ENCODE results near the gene RAB30.
A peak's percentile ranks its signal among the peaks of the same experiment; 100 is the strongest.
"Not testable (repeated sequence)": the region's sequence is repeated elsewhere in the genome, so short reads cannot be mapped to it uniquely, and the experiment has no call there.

Gene RAB30

DNA sequence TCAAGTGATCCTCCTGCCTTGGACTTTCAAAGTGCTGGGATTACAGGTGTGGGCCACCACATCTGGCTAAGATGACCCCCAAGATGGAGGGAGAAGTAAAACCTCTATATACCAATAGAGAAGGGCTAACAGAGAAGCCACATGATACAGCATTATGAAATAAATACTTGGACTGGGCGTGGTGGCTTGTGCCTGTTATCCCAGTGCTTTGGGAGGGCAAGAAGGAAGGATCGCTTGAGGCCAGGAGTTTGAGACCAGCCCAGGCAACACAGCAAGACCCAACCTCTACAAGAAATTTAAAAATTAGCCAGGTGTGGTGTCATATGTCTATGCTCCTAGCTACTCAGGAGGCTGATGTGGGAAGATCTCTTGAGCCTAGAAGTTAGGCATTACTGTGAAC is 61.7 kb downstream of the RAB30 start:
- no peak for DNase-seq (ENCODE audit: low spot score)

GRCh38 chr11:83009136-83009535 is 62.6 kb downstream of the RAB30 start:
- DNase-seq (ENCODE audit: low spot score), result not testable (repeated sequence)

DNA sequence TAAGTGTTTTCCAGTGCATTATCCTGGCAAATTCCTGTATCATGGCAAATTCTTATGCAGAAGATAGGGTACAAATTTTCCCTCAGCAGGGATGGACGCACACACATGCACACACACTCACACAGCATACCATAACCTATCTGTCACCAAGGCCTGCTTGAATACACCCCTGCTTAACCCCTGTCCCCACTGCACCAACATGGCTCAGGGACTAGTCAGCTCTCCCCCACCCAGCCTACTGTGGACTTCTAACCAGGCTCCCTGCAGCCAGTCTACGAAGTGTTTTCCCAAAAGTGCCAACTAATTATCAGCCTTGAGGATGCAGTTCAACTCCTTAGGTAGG is 63.1 kb downstream of the RAB30 start:
- DNase-seq (ENCODE audit: low spot score), result no peak

- DNase-seq (ENCODE audit: low spot score), result no peak
These were observed 63.7 kb downstream of the RAB30 start for GRCh38 chr11:83007909-83008580.

DNA sequence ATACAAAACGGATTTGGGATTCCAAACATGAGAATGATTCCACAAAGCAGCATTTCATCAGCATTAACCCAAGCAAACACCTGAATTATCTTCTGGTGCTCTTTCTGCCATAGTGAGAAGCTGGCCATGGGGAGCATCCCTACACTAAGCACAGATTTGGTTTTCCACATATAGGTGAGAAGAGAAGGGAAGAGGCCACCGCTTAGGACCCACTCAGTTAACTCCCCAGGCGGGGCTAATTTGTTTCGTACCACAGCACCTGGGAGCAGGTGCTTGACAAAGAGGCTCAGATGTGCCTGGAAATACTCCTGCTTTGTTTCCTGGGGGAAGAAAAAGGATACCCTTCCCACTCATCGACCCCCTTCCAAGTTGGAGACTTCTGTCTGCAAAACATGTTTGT is 64.2 kb downstream of the RAB30 start:
- DNase-seq (ENCODE audit: low spot score), result no peak

DNA sequence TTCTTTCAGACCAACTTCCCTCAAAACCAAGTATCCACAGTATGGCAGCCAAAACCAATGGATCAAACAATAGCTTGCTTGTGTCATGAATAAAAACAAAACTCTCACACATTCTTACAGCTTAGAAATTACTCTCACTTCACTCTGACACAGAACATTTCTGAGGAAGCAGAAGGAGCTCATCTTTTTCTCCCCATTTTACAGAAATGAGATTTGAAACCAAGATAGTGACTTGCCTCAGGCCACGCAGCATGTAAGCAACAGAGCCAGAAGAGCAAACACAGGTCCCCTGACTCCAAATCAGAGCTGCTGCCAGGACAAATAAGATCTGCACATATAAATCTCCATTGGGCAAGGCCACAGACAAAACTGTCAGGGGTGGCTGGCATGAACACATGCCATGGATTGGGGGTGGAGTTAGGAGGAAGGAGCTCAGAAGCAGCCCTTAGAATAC is 64.8 kb downstream of the RAB30 start:
- no peak for DNase-seq (ENCODE audit: low spot score)

GRCh38 chr11:83004746-83005556 is 66.7 kb downstream of the RAB30 start:
- no peak for DNase-seq (ENCODE audit: low spot score)

DNA sequence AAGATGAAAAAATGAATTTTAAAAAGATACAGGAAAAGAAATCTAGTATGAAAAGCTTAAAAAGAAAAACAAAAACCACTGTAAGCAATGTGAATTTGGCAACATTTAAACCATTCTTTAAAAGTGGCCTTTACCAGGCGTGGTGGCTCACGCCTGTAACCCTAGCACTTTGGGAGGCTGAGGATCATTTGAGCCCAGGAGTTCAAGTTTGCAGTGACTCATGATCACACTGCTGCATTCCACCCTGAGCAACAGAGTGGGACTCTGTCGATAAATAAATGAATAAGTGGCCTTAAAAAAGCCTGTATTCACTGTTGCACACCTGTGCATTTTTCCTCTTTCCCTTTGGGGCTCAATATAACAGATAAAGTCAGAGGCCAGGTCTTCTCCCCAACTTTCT is 69.2 kb downstream of the RAB30 start:
- DNase-seq (ENCODE audit: low spot score), result no peak

GRCh38 chr11:83002053-83002452 is 69.6 kb downstream of the RAB30 start:
- no peak for DNase-seq (ENCODE audit: low spot score)

DNA sequence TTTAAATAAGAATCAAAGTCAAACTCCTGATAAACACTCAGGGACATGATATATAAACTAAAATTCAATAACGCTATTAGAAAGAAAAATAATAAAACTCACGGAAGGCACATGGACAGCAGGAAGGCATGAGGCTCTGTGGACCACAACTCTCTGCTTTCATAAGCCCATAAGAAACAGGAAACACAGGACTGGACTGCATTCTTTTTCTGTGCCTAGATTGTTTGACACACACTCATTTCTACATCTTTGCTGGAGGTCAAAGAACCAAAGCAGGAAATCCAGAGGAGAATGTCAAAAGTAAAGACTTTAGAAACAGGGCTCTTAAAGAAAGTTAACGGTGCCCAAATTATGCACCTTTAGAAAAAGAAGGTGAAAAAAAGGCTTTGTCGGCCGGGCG is 71.3 kb downstream of the RAB30 start:
- DNase-seq (ENCODE audit: low spot score), result no peak

DNA sequence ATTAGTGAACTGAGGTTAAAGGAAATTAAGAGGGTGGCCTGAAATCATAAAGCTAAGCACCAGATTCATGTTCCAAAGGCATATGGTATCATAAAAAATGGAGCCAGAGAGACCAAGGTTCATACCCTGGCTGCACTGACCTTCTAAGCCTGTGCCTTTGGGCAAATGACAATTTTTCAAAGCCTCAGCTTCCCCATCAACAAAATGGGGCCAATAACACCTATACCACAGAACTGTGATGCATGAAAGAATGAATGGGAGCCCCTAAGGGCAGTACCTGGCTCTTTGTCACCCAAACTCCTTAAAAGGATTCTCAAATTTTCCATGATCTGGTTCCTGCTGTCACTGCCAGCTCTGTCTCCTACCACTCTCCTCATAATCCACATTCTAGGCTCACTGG is 72.5 kb downstream of the RAB30 start:
- no peak for DNase-seq (ENCODE audit: low spot score)

DNA sequence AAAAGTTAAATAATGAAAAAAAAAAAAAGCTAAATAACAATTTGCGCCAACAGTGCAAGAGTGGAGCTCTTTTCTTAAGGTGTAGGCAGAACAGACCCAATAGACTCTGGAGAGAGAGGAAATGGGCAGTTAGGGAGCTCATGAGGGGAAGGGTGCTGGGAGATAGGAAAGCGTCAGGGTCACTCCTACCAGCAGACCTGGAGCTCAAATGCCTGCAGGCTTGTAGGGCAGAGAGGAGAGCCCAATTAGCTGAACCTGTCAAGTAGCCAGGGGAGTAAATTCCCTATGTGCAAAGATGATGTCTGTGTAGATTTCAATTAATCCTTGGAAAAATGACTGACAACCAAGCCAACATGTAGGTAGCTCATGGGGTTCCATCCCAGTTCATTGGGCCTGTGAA is 73.0 kb downstream of the RAB30 start:
- DNase-seq (ENCODE audit: low spot score), result no peak

GRCh38 chr11:82996966-82997606 is 74.6 kb downstream of the RAB30 start:
- no peak for DNase-seq (ENCODE audit: low spot score)

GRCh38 chr11:82995754-82996398 is 75.8 kb downstream of the RAB30 start:
- DNase-seq (ENCODE audit: low spot score), result no peak

GRCh38 chr11:82995235-82995634 is 76.5 kb downstream of the RAB30 start:
- DNase-seq (ENCODE audit: low spot score), result no peak

DNA sequence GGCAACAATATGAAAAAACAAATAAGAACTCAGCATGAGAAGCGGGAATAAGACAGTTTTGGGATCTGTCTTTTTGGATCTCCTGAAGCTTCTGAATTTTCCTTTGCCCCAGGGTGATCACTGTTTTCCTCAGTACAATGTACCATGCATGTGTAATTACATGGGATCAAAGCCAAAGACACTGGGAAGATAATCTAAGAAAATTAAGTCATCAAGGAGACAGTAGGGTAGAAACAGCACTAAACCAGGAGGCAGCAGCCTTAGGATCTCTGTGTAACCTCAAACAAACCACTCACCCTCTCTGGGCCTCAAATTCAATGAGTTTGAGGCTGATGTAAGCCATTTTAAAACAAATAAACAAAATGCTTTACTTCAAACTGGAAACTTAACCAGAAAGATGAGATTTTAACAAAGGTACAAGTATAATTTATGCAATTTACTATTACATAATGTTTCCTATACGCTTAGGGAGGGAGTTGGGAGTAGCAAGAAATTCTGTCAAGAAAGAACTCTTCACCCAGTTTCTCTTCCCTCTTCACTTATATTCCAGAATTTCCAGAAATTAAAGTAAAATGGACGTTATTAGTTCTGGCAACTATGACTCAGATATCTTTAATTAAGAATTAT is 77.0 kb downstream of the RAB30 start:
- no peak for DNase-seq (ENCODE audit: low spot score)

GRCh38 chr11:82992223-82992622 is 79.5 kb downstream of the RAB30 start:
- no peak for DNase-seq (ENCODE audit: low spot score)

DNA sequence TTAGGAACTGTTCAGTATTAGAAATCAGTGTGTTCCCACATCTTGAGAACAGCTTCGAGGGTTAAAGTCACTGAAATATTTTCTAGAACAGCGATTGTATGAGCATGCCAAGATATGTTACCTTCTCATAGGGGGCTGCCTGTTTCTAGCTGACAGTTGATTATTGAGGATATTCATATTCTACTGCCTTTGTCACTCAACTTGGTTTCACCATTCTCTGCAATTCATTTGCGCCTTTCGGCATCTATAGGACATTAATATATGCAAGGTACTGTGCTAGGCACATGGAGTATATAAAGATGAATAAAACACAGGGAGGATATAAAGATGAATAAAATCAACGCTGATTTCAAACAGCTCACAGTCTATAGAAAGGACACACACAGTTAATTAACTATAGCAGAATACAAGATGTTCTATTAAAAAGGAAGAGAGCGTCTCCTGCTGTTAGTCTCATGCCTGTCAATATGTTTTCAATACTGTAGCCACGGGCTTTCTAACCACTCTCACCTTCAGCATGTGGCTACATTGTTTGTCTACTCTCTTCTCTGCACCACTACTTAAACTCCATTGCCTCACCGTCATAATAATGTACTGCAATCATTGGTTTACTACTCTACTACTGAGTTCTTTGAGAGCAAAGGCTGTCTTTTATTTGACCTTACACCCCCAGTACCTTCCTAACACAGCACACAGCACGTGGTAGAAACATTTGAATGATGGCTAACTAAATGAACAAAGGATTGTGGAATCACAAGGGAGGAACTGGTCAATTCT is 81.9 kb downstream of the RAB30 start:
- no peak for DNase-seq (ENCODE audit: low spot score)

DNA sequence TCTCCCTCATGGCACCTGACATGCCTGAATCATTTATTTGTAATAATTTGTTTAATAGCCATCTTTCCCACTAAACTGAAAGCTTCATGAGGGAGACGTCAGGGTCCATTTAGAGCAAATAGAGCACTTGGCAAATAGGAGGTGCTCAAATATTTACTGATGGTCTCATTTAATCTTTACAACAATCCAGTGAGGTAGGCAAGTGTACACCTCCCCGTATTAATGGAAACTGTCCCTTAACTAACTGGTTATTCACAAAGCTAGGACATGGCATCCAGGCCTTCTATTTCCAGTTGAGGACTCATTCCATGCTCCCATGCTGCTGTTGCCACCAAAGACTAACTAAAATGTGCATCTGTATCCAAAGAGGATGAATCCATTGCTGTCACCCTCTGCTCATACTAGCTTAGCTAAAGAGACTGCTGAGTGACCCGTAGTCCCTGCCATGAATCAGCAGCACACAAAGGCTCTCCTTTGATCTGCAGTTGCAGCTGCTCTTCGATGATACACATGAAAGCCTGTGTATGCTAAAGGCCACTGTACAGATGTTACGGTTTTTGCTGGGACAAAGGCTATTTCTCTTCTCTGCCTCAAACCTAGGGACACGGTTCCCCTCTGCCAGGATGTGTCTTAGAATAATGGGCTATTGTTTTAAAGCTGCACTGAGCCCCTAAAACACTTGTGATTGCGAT is 82.6 kb downstream of the RAB30 start:
- DNase-seq (ENCODE audit: low spot score), result peak; percentile 25

DNA sequence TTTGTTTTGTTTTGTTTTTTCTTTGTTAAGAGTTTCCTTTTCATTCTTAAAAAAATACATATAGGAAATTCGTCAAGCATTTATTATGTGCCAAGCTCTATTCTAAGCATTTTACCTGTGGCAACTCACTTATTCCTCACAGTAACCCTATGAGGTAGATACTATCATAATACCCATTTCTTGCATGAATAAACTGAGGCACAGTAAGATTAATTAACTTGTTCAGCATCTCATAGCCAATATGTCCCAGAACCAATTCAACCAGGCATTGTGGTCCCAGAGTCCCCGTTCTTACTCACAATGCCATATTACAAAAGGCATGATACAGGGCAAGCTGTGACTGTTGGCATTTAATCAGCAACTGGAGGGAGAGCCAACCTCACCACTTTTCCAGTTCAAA is 83.7 kb downstream of the RAB30 start:
- no peak for DNase-seq (ENCODE audit: low spot score)

DNA sequence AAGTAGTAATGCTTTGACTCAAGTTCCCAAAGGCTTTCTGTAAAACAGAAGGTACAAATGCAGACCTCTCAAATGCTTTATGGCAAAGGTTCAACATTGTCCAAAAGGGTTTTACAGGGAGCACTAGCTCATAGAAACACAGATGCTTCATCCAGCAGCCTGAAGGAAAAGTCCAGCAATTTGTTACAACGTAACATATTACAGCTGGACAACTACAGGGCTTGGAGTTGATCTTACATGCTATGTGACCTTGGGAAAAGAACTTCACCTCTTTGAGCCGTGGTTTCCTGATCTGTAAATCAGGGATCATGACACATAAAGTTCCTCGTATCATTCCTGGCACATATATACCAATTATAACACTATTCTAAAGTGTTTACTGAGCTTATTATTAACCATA is 85.3 kb downstream of the RAB30 start:
- no peak for DNase-seq (ENCODE audit: low spot score)

Measured in RKO (cell line).